ENCODE results near the gene RPL5. TPM values are rescaled to one million over a fixed set of nuclear protein-coding genes. Genes with fewer than 3 reads are reported as not detected.

RPL5 gene
- total RNA-seq, 1 experiment from 2014 or later = 1,415 TPM

- ChIA-PET POLR2A (ENCODE audit: low non-redundant PET) (no interaction called here), CTCF (interaction anchor here (1.5 kb wide), 1 partner anchor 139 kb away, joined by 6 read pairs; no protein-coding TSS in a partner anchor)
- no peaks in the 10 kb centered on the region for H3K4me1 ChIP-seq (ENCODE audit: insufficient read depth, low read length, poor library complexity, severe bottlenecking)
- no peaks in the 10 kb centered on the region for H3K36me3 ChIP-seq (ENCODE audit: insufficient read depth, low read length, poor library complexity, severe bottlenecking)
- H3K9me3 ChIP-seq (ENCODE audit: low read depth, low read length, poor library complexity, severe bottlenecking) = no peaks in the 10 kb centered on the region
- intact Hi-C loops (cut with micrococcal nuclease; ENCODE audit: unreplicated experiment) = no loop called here
- TF ChIP-seq EZH2 (IDR thresholded peaks at IDR 0.05; ENCODE audit: borderline replicate concordance, low read depth, low read length, poor library complexity, severe bottlenecking) = no peak
- TF ChIP-seq, protein P1, sequence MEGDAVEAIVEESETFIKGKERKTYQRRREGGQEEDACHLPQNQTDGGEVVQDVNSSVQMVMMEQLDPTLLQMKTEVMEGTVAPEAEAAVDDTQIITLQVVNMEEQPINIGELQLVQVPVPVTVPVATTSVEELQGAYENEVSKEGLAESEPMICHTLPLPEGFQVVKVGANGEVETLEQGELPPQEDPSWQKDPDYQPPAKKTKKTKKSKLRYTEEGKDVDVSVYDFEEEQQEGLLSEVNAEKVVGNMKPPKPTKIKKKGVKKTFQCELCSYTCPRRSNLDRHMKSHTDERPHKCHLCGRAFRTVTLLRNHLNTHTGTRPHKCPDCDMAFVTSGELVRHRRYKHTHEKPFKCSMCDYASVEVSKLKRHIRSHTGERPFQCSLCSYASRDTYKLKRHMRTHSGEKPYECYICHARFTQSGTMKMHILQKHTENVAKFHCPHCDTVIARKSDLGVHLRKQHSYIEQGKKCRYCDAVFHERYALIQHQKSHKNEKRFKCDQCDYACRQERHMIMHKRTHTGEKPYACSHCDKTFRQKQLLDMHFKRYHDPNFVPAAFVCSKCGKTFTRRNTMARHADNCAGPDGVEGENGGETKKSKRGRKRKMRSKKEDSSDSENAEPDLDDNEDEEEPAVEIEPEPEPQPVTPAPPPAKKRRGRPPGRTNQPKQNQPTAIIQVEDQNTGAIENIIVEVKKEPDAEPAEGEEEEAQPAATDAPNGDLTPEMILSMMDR (conservative IDR thresholded peaks at IDR 0.05; ENCODE audit: low read depth, low read length) = no peak
- H3K27me3 ChIP-seq (replicated peaks; ENCODE audit: insufficient read depth, low read depth, low read length, poor library complexity) = no peaks in the 10 kb centered on the region
- no peak overlapping the region for H3K4me3 ChIP-seq (ENCODE audit: low read depth, low read length, poor library complexity, severe bottlenecking)
- no peak for DNase-seq (ENCODE audit: low spot score)
- no TSS peak for BruUV-seq (replicated peaks)
- H3K27ac ChIP-seq (ENCODE audit: low read depth, low read length, poor library complexity, severe bottlenecking) = no peak overlapping the region
Observed at GRCh38 chr1:92854101-92854785, 22.4 kb downstream of the RPL5 start.

DNA sequence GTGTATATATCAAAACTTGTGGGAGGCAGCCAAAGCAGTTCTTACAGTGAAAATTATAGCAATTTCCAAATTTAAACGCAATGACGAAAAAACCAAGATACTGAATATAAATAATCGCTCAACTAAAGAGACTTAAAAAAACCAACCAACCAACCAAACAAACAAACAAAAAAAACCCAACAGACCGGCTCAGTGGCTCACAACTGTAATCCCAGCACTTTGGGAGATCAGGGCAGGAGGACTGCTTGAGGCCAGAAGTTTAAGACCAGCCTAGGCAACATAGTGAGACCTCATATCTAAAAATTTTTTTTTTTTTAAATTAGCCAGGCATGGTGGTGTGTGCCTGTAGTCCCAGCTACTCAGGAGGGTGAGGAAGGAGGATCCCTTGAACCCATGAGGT lies 23.4 kb downstream of the RPL5 start:
- Histone ChIP-seq H3K4me3 (ENCODE audit: low read depth, low read length, poor library complexity, severe bottlenecking) (no peak overlapping the region), H3K27ac (ENCODE audit: low read depth, low read length, poor library complexity, severe bottlenecking) (no peak overlapping the region), H3K9me3 (ENCODE audit: low read depth, low read length, poor library complexity, severe bottlenecking) (no peaks in the 10 kb centered on the region), H3K4me1 (ENCODE audit: insufficient read depth, low read length, poor library complexity, severe bottlenecking) (no peaks in the 10 kb centered on the region), H3K27me3 (replicated peaks; ENCODE audit: insufficient read depth, low read depth, low read length, poor library complexity) (no peaks in the 10 kb centered on the region), H3K36me3 (ENCODE audit: insufficient read depth, low read length, poor library complexity, severe bottlenecking) (no peaks in the 10 kb centered on the region)
- intact Hi-C loops (cut with micrococcal nuclease; ENCODE audit: unreplicated experiment) = no loop called here
- DNase-seq (ENCODE audit: low spot score) = no peak
- BruUV-seq (replicated peaks) = no TSS peak
- TF ChIP-seq EZH2 (IDR thresholded peaks at IDR 0.05; ENCODE audit: borderline replicate concordance, low read depth, low read length, poor library complexity, severe bottlenecking) = no peak
- TF ChIP-seq, protein P1 (conservative IDR thresholded peaks at IDR 0.05; ENCODE audit: low read depth, low read length) = no peak
- ChIA-PET CTCF (no interaction called here), POLR2A (ENCODE audit: low non-redundant PET) (no interaction called here)

DNA sequence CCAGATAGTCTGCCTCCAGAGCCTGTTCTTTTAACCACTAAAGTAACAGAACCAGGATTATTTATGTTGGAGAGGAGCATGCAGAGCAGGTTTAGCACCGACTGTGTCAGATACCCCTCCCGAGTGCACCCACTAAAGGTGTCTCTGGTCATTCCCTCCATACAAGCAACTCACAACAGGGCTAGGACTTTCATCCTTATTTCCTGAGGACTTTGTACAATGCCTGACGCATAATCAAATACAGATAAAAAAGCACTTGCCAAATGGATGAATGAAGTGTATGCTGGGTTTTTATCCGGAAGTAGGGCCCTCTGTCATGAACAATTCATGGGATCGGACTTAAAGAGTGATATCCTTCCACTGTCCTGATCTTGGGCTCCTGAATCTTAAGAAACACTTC lies 26.0 kb downstream of the RPL5 start:
- no peak for DNase-seq (ENCODE audit: low spot score)
- no peaks in the 10 kb centered on the region for H3K27me3 ChIP-seq (replicated peaks; ENCODE audit: insufficient read depth, low read depth, low read length, poor library complexity)
- intact Hi-C loops (cut with micrococcal nuclease; ENCODE audit: unreplicated experiment) = loop anchor here (2.0 kb wide), 1 partner anchor 205 kb away; no protein-coding TSS in a partner anchor
- H3K9me3 ChIP-seq (ENCODE audit: low read depth, low read length, poor library complexity, severe bottlenecking) = no peaks in the 10 kb centered on the region
- H3K27ac ChIP-seq (ENCODE audit: low read depth, low read length, poor library complexity, severe bottlenecking) = no peak overlapping the region
- no peak for TF ChIP-seq EZH2 (IDR thresholded peaks at IDR 0.05; ENCODE audit: borderline replicate concordance, low read depth, low read length, poor library complexity, severe bottlenecking)
- TF ChIP-seq, protein P1 (conservative IDR thresholded peaks at IDR 0.05; ENCODE audit: low read depth, low read length) = no peak
- H3K4me1 ChIP-seq (ENCODE audit: insufficient read depth, low read length, poor library complexity, severe bottlenecking) = no peaks in the 10 kb centered on the region
- POLR2A ChIA-PET (ENCODE audit: low non-redundant PET) = no interaction called here
- CTCF ChIA-PET = interaction anchor here (0.7 to 2.6 kb wide), 3 partner anchors 136 to 417 kb away, joined by 6 to 22 read pairs (median 8); no protein-coding TSS in a partner anchor
- BruUV-seq (replicated peaks) = no TSS peak
- H3K4me3 ChIP-seq (ENCODE audit: low read depth, low read length, poor library complexity, severe bottlenecking) = no peak overlapping the region
- H3K36me3 ChIP-seq (ENCODE audit: insufficient read depth, low read length, poor library complexity, severe bottlenecking) = no peaks in the 10 kb centered on the region

All from A673 (cell line).